Ecto neural progenitor cell (in vitro differentiated cells): Measurements from ENCODE around the gene CACHD1.
A peak's percentile ranks its signal among the peaks of the same experiment; 100 is the strongest.

Experiments used
- DNase-seq: peaks from one replicate; pipeline ENCODE4 v3.0.0-alpha.2; 2018; ENCODE audit warnings: low spot score

The CACHD1 gene

DNA sequence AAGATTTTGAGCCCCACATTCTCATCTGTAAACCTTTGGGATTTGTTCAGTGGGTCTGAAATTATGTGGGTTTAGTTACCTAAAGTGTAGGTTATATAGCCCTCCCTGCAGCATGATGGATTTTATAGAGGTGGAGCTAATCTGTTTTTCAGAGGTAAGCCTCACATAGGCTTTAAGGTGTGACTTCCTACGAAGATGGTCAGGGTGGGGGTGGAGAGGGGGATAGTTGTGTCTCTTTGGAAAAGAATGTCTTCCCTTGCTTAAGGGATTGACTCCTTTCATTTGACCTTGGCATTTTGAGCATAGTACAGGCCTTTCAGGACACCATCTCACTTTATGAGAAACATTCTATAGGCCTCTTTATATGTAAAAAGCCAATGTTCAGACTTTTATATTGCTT is 3.4 kb downstream of the CACHD1 start:
- DNase-seq = no peak

DNA sequence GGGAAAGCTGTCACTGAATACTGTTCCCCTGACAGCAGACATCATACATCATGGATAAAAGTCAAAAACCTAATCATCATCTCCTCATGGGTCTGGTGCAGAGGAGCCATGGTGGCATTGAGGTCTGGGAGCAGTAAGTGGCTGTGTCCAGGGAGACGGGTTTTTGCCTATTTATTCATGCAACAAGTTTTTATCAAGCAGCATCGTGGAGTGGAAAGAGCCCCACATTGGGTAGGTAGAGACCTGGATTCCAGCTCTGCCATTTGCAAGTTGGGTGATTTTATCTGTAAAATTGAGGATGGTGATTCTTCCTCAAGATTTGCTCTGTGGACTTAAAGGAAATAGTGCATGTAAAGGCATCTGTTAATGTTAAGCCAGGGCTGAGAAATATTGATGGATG is 4.2 kb downstream of the CACHD1 start:
- DNase-seq = no peak

DNA sequence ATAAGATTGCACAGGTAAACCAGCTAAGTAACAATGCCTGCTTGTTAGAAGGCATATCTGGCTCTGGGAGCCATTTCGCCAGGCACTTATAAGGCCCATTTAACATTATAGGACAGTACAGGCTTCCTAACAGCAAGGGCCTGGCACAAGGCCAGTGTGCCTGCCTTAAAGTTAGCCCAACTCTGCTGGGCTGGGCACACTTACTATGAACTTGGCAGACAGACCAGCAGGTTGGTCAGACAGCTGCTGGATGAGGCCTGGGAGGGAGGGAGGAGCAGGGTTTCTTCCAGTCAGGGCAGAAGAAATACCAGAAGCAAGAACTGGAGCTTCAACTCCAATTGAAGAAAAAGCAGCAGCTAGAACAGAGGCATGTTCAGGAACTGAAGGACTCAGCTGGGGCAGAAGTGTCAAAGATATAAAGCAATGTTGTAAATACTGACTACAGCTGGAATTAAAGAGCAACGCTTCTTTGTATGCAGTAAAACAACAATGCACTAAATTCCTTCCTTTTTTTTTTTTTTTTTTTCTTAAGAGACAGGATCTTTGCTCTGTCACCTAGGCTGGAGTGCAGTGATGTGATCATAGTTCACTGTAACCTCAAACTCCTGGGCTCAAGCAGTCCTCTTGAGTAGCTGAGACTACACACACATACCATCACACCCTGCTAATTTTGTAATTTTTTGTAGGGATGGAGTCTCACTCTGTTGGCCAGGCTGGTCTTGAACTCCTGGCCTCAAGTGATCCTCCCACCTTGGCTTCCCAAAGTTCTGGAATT is 4.9 kb downstream of the CACHD1 start:
- DNase-seq = no peak

DNA sequence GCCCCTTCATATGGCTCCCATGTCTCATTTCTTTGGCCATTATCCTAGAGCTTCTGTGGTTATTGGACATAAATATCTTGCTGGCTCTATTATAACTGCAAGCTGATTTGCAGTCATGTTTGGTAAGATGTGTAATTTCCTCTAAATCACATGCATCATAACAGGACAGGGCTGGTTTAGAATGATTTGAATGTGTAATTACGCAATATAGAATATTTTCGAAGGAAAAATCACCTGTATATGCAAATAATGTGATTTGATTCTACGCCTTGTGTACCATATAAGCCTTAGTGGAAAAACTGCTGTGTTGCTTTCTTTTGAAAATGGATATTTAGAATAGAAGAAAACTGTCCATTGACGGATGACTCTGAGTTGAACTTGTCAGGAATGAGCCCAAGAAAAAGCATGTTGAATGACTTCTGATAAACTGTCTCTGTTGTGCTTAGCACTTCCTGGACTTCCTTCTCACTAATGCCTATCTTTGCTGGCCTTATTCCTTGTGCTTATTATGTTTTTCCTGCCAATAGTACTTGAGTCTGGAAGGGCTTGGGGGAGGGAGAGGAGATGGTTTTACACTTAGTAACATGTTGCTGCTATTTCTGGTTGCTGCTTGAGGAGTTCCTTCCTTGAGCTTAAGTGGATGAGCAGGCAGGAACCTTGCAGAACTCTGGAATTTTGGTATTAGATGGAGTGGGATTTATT is 6.5 kb downstream of the CACHD1 start:
- DNase-seq = no peak

DNA sequence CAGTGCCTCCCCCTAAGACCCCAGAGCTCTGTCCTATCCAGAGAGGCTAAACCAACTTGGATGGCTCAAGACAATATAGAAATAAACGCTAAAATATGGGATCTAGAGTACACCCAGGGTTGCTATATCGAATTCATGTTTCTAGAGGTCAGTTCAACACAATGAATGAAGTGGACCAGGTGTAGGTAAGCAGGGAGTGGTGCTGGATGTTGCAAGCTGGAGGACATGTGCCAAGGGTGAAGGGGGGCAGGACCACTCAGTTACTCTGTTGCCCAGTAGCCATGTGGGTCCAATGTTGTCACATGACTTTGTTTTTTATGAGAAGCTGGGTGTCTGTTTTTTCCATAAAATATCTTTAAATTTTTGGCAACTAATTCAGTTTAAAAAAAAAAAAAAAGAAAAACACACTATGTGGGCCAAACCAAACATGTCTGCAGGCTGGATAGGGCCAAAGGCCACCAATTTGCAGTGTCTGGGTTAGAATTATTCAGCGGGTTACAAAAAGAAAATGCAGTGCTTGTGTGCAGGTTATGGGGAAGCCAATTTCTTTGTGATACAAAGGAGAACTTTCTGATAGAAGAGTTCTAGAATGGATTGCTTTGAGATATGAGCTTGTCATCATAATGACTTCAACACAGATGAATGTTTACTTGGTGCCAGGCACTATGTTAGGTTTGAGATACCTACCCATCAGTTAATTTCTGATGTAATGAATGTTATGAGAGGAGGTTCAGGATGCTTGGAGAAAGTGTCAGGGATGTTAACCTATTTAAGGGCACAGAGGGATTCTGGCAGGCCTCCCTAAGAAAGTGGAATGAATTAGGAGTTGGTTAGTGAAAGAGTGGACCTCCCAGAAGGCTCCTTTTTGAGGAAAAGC is 8.9 kb downstream of the CACHD1 start:
- no peak for DNase-seq

DNA sequence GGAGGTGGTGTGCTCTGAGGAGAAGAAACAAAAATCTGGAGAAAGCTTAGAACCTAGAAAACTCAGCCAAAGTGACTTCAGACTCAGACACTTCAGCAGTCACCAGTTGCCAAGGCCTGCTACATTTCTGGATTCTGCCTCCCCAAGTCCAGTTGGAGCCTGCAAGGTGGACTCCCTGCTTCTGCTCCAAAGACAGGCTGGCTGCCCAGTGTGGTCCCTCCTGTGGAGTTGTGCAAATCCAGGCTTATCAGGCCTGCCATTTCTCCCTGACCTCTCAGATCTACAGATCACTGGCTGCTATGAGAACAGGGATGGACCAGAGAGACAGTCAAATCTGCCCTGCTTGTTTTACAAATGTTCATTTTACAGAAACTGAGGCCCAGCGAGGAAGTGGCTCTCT is 9.9 kb downstream of the CACHD1 start:
- DNase-seq = no peak

DNA sequence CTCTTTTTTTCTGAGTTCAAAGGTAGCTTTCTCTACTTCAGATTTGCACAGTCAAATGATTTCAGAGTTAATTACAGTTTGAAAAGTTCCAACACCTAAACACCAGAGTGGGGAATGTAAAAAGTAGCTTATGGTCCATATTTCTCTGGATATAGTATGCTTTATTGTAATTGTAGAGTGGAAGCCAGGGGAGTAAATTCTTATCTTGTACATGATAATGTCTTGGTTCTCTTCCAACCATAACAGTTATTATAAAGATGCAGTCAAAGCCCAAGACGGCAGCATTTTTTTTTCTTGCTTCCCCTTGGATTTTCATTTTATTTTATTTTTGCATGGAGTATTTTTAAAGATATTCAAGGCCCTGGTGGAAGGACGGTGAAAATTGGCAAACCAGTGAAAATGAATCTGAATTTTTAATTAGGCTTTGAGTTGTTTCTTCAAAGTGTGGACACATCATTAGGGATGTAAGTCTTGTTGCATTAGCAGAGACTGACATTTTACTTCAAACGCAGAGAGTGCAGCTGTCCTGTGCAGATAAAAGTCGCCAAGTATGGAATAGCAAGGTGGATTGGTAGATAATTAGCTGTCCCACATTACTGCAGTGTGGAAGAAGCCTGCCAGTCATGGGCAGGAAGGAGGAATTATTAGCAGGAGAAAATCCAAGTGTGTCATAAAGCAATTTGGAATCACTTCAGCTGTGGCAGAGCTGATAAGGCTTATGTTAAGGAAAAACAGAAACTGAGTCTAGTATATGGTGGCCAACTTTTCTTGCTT is 11.3 kb downstream of the CACHD1 start:
- DNase-seq = no peak

DNA sequence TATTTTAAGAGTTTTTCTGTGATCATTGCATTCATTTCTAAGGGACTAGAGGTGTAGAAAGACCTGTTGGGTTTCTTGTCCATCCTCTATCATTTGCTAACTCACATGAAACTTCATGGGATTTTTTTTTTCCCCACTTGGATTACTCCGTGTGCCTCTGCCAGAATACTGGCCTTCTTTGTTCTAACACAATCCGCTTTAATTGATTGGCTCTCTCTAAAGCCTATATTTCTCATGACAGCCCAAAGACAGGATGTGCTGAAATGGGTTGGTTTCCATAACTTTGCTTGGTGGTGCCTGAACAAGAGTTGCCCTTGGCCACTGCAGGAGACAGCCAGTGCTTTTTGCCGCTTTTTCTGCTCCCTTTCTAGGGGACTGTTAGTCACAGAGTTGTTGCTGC is 12.2 kb downstream of the CACHD1 start:
- no peak for DNase-seq

DNA sequence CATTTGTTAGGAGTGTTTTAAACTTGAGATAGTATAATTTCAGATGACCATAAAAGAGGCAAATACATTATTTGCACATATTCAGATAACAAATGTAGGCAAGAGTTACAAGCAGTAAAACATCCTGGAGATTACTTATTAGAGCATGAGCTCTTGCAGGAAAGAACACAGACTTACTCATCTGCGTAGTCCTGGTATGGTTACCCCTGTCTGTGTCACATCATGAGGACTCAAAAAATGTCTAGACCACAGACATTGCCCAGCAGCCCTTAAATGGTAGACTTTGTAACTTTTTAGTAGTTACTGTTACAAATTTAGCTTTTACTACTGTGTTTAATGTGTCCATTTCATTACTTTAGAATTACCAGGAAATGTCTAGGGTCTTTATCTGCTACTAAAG is 12.8 kb downstream of the CACHD1 start:
- DNase-seq = no peak

DNA sequence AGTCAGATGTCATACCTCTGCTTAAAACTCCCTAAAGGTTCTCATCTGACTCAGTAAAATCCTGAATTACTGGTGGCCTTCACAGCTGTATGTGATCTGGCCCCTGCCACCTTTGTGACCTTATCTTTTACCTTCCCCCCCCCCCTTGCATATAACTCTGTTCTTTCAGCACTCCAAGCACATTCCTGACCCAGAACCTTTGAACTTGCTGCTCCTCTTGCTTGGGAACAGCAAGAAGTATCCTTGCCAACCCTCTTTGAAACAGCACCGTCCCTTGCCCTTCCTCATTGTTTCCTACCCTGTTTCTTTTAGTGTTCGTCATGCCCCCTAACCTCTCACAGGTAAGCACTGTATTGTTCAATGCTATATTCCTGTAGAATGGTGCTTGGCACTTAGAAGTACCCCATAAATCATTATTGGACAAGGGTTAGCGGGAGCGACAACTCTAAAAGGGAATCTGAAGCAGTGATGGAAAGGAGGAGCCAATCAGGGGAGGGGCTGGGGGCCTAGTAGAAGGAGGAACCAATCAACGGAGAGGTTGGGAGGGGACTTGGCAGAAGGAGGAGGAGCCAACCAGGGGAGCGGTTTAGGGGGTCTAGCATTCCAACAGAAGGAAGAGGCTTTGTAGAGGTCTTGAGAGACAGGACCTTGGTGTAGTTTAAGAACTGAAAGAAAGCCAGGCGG is 13.9 kb downstream of the CACHD1 start:
- no peak for DNase-seq

DNA sequence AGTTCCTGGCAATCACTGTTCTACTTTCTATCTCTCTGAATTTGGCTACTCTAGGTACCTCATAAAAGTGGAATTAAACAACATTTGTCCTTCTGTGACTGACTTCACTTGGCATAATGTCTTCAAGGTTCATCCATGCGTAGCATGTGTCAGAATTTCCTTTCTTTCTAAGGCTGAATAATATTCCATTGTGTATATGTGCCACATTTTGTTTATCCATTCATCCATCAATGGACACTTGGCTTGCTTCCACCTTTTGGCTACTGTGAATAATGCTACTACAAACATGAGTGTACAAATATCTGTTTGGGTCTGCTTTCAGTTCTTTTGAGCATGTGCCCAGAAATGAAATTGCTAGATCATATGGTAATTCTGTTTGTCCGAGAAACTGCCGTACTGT is 14.7 kb downstream of the CACHD1 start:
- no peak for DNase-seq

DNA sequence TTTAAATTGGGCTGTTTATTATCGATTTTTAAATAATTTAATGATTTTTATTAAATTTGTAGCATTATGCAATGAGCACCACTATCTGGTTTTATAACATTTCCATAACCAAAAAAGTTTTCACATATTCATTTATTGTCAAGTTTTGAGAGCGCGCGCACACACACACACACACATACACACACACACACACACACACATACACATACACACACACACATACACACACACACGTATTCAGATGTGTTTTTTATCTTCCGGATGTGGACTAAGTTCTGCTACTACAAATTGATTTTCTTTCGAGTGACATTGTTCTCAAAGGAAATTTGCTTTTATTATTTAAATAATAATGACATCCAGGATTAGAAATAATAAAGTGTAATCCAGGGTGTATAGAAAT is 16.3 kb downstream of the CACHD1 start:
- no peak for DNase-seq

DNA sequence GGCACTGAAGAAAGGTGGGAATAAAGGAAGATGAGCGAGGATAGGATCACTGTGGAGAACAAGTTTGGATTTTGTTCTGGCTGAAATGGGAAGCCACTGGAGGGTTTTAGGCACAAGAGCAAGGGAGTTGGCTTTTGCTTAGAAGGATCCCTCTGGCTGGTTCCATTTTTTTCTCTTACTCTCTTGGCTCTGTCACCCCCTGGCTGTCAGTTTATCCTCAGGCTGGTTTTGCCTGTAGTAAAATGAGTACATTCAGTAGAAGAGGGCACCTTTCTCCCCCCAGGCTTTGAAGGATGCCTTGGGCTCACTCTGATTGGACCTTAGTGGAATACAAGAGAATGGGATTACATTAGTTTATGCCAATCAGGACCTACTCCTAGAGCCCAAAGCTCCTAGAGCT is 17.1 kb downstream of the CACHD1 start:
- no peak for DNase-seq

DNA sequence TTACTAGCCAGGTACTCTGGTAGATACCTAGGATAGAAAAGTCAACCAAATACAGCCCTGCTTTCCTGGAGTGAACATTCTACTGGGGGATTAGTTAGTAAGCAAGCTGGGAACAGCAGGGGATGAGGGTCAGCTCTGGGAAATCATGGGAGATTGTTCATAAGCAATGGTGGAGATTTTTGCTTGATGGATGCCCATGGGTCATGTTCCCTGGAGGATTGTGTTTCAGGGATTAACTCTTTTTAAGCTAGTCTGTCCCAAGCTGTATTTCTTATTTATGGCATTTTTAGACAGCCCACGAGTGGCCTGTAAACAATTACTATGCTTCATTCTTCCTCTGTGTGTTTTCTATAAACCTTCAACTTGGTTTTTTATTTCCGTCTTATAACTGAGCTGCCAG is 18.9 kb downstream of the CACHD1 start:
- DNase-seq = no peak

DNA sequence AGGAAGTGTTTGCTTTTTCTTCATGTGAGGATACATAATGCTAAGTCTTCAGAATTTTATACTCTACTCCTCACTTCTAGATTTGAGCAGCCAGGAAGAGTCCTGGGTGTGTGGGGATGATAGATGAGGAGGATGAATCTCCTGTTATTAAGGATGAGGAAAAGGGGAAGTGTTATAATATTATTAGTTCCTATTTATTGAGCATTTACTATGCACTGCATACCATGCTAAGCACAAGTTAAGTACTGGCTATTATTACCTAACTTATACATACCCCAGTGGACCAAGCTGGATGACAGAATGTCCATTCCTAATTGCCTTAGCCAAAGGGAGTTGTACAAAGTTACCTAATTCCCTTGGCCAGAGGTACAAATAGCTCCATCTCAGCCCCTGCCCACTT is 19.8 kb downstream of the CACHD1 start:
- no peak for DNase-seq

DNA sequence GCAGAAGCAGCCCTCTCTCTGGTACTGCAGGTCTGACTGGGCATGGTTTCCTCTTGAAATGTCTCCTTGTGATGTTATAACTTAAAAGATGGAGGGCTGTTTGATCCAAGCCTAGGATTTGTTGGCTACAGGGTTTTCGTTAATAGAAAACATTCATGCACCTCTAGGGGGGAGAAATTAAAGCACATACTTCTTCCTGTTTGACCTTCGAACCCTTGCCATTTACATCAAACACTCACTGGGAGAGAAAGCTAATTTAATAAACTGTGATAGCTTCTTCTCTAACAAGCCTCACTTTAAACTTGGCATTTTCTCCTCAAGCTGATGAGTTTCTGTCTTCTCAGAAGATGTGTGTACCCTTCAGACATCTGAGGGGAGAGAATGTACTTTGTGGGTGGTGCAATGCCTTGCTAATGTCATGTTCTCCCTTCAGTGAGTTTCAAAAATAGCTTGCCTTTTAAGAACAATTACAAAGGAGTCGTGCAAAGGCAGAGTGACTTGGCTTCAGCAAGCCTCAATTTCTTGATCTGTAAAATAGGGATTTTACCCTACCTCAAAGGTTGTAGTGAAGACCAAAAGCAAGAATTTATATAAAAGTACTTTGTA is 20.4 kb downstream of the CACHD1 start:
- DNase-seq = no peak

DNA sequence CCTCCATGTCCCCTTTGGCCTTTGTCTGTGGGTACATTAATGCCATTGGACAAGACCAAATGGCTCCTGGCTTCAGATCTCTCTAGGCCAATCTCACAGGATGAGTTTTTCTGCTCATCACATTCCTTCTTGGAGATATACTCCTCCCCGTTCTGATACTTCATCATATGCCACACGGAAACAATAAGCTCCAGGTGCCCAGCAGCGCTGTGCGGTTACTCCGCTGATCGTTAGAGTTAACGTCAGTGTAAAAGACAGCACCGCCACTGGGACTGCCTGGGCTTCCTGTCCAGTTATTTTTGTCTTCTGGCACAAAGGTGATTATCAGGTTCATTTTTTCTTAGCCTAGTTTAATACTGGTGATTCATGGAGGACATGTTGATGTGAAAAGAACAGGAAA is 22.5 kb downstream of the CACHD1 start:
- no peak for DNase-seq

DNA sequence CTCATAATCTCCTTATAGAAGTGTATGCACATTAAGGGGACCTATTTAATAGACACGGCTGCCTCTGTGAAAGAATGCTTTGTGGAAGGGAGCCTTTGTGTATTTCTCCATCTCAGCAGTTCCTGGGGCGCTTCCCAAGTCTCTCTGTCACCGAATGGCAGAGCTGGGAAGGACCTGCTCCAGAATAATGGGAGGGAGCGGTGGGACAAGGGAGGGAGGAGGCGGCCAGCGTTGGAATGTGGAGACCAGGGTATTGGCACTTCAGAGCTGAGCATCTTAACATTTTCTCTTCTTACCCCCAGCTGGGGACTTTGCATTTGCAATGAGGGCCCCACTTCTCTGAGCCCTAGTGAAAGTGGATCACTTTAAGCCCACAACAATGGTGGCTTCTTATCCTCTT is 23.9 kb downstream of the CACHD1 start:
- peak; percentile 91 for DNase-seq

DNA sequence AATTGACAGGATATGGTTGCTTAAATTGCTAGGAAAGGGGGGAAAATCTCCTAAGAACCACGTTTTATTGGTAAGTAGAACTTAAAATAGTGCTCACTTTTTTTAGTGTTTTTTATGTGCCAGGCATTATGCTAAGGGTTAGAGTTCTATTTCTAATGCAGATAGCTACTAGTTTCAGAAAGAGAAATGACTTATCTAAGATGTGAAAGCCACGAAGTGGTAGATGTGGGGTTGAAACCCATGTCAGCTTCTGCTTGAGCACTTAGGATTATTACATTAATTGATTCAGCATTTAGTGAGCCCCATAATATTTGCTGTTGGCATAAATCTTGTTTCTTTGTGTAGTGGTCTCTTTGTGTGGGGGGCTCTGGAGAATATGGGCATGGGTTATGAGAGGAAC is 24.7 kb downstream of the CACHD1 start:
- no peak for DNase-seq

DNA sequence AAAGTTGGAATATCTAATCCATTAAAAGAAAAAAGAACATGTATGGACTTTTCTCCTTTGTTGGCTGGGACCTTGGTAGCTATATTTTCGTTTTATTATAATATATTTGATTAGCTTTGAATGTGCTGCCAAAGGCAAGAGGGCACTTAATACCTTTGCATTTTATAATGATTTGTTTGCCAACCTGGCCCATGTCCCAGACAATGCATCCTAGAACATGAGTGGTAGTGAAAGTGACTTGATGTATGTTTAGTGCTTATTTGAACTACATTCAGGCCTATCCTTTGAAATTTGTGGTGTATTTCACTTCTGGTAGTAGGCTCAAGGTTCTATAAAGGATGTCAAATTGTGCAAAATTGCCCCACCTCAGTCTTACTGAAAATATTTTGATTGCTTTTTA is 25.9 kb downstream of the CACHD1 start:
- no peak for DNase-seq

DNA sequence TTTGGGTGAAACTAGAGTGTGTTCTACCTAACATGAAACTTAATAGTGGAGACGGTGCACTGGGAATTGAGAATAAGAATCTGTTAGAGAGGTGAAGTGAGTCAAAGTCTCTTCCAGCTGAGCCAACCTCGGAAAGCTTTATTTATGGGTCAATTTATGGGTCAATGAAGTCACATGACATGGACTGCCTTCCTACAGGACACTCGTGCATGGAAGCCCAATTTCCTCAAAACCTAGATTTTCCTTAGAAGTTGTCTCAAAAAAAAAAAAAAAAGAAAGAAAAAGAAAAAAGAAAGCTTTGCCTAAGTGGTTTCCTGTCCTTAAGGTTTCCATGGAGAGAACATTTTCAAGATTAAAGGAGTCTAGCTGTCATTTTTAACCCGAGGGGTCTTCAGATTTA is 26.7 kb downstream of the CACHD1 start:
- DNase-seq = no peak
